ENCODE measurements around the gene C20orf202.

- TF ChIP-seq POLR2A (IDR thresholded peaks at IDR 0.05; ENCODE audit: low read depth, low read length) (no peak), POLR2AphosphoS5 (IDR thresholded peaks at IDR 0.05; ENCODE audit: low read depth, low read length) (no peak), SPI1 (IDR thresholded peaks at IDR 0.05; ENCODE audit: low read depth, low read length) (no peak)
These were observed 25.6 kb upstream of the C20orf202 start for GRCh38 chr20:1177680-1178079.
